WERI-Rb-1 (cell line): ENCODE data around the gene AQP5.

Source experiments
- DNase-seq: peaks from one replicate; pipeline ENCODE4 v3.0.0-alpha.2; 2020
- H3K27ac ChIP-seq: fragments of 250-450 bp; sonication (Bioruptor Pico); 2 replicates; pipeline ENCODE4 v1.5.1; 2020; ENCODE audit warnings: mild to moderate bottlenecking, moderate library complexity
- H3K27me3 ChIP-seq: fragments of 250-450 bp; sonication (Bioruptor Pico); 2 replicates; pipeline ENCODE4 v1.5.1; 2021; ENCODE audit warnings: mild to moderate bottlenecking, low read depth, moderate library complexity; ENCODE audit not compliant: insufficient read depth, severe bottlenecking
- H3K36me3 ChIP-seq: fragments of 250-450 bp; sonication (Bioruptor Pico); 2 replicates; pipeline ENCODE4 v1.5.1; 2020; ENCODE audit warnings: mild to moderate bottlenecking, moderate library complexity
- H3K4me3 ChIP-seq: 2 replicates; pipeline ENCODE4 v1.5.1; 2011; ENCODE audit warnings: low read depth, mild to moderate bottlenecking, control low read depth, low read length
- H3K9me3 ChIP-seq: fragments of 250-450 bp; sonication (Bioruptor Pico); 2 replicates; pipeline ENCODE4 v1.5.1; 2021; ENCODE audit warnings: mild to moderate bottlenecking, moderate library complexity; ENCODE audit not compliant: severe bottlenecking
- TF ChIP-seq, protein P1 (sequence below): IDR thresholded peaks from 2 replicates; pipeline ENCODE4 v1.5.1; 2011; ENCODE audit warnings: low read depth, mild to moderate bottlenecking, control low read depth, inconsistent platforms, low read length

The AQP5 gene

DNA sequence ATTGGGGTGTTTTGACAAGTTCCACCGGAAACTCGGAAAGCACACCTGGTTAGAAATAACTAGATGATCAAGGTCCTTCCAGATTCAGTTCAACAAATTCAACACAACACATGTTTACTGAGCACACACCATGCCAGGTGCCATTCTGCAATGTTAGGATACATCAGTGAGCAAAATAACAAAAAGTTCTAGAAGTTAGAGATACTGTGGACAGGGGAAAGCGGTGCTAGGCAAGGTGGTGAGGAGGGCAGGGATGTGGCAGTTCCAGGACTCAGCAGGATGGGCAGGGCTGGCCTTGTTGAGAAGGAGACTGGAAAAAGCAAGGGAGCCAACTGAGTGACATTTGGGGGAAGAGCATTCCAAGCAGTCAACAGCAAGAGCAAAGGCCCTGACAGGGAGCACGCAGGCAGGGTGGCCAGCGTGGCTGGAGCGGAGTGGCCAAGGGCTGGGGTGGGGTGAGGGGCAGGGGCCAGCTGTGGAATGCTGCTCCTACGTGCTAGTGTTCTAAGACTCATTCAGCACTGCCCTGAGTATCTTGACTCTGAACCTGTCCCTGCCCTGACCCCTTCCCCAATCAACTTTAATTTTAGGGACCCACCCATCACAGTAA is 38.5 kb upstream of the AQP5 start:
- Histone ChIP-seq H3K27ac (no peak overlapping the region), H3K36me3 (no peaks in the 10 kb centered on the region), H3K9me3 (no peaks in the 10 kb centered on the region), H3K4me3 (no peak overlapping the region), H3K27me3 (no peaks in the 10 kb centered on the region)
- no peak for DNase-seq
- TF ChIP-seq, protein P1, sequence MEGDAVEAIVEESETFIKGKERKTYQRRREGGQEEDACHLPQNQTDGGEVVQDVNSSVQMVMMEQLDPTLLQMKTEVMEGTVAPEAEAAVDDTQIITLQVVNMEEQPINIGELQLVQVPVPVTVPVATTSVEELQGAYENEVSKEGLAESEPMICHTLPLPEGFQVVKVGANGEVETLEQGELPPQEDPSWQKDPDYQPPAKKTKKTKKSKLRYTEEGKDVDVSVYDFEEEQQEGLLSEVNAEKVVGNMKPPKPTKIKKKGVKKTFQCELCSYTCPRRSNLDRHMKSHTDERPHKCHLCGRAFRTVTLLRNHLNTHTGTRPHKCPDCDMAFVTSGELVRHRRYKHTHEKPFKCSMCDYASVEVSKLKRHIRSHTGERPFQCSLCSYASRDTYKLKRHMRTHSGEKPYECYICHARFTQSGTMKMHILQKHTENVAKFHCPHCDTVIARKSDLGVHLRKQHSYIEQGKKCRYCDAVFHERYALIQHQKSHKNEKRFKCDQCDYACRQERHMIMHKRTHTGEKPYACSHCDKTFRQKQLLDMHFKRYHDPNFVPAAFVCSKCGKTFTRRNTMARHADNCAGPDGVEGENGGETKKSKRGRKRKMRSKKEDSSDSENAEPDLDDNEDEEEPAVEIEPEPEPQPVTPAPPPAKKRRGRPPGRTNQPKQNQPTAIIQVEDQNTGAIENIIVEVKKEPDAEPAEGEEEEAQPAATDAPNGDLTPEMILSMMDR, result no peak

DNA sequence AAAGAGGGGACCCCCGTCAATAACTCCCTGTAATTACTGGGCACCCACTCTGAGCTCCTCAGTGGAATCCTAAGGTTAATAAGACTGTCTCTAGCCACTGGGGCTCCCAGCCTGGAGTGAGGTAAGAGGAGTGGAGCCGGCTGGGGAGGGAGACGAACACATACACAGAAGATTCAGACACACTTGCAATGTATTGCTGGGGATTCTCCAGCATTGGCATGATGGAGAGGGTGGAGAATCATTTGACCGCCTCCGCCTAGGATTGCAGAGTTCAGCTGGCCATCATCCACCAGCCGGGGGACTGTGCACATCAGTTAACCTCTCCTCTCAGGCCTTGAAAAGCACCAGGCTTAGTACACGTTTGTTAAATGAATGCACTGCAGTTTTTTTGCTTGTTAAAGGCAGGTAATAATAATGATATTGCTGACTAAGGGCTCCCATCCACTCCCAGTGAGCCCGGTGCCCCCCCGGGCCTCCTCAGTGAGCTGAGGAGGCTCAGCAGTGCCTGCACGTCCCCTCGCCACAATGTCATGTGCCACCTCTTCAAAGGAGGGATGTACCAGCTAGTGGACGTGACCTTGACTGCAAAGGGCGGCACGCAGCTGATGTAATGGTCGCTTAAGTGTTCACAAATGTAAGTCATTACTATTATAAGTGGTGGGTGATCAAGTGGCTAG is 37.7 kb upstream of the AQP5 start:
- Histone ChIP-seq H3K27ac (no peak overlapping the region), H3K36me3 (no peaks in the 10 kb centered on the region), H3K9me3 (no peaks in the 10 kb centered on the region), H3K4me3 (no peak overlapping the region), H3K27me3 (no peaks in the 10 kb centered on the region)
- DNase-seq, result no peak
- TF ChIP-seq, protein P1, result no peak

DNA sequence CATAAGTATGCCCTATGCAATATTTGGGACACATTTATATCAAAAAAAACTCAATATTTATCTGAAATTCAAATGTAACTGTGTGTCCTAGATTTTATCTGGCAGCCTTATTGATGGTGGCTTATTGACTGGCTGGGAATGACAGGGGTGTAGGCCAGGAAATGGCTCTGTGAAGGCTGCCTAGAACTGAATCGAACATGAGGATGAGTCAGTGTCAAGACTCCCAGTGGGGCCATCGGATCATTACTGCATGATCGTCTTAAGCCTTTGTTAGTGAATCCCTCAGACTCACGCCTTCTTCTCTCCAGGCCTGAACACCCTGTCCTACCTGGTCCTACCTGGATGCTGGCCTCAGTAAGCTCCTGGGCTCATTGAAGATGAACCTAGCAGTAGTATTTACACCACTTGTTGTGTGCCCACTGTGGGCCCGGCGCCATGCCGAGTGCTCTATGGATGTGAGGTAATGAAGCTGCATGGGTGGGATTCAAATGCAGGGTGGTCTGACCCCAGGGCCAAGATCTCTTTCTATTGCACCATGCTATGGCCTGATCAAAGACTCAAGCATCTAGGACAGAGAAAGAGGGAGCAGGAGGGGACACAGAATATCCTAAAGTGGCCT is 36.9 kb upstream of the AQP5 start:
- Histone ChIP-seq H3K27me3 (no peaks in the 10 kb centered on the region), H3K36me3 (no peaks in the 10 kb centered on the region), H3K4me3 (no peak overlapping the region), H3K27ac (no peak overlapping the region), H3K9me3 (no peaks in the 10 kb centered on the region)
- TF ChIP-seq, protein P1, result no peak
- DNase-seq, result no peak

DNA sequence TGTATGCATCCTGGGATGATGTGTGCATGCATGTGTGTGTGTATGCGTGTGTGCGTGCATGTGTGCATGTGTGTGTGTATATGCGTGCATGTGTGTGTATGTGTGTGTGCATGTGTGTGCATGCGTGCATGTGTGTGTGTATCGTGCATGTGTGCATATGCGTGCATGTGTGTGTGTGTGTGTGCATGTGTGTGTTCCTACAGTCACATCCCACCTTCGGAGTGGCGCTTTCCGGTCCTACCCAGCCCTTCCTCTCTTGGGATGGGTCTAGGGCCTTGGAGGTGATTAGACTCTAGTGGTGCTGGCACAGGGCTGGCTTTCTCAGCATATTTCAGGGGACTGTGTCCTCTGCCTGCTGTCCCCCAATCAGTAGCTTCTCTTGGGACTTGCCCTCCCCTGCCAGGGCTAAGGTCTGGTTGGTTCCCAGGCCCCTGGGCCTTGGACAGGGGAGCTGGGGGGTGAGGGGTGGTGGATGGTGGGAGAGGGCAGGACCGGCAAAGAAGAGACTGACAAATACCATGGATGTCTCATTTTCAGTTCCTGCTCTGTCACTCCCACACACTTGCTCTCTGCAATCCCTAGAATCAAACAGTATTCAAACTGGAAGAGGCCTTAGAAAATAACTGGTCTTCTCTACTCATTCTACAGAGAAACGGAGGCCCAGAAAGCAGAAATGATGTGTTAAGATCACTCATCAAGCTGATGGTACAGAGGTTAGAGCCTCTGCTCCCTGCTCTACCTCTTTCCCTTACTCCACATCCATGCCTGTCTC is 36.1 kb upstream of the AQP5 start:
- Histone ChIP-seq H3K36me3 (no peaks in the 10 kb centered on the region), H3K27me3 (no peaks in the 10 kb centered on the region), H3K9me3 (no peaks in the 10 kb centered on the region), H3K27ac (no peak overlapping the region), H3K4me3 (no peak overlapping the region)
- TF ChIP-seq, protein P1, result no peak
- no peak for DNase-seq

DNA sequence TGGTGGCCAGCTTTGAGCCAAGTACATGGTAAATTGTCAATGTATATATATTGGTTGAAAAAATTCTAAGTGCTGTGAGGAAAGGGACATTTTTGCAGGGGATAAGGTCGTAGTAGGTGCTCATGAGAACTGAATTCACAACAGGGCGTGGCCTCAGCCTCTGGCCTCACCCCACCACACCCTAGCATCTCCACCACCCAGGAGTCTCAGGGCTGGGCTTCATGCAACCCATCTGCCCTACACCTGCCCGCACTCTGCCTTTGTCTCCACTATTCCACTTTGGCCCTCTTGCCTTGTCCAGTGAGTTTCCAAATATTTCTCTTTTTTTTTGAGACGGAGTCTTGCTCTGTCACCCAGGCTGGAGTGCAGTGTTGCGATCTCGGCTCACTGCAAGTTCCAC is 33.2 kb upstream of the AQP5 start:
- no peaks in the 10 kb centered on the region for H3K36me3 ChIP-seq
- no peak overlapping the region for H3K4me3 ChIP-seq
- no peaks in the 10 kb centered on the region for H3K27me3 ChIP-seq
- no peak overlapping the region for H3K27ac ChIP-seq
- no peaks in the 10 kb centered on the region for H3K9me3 ChIP-seq
- TF ChIP-seq, protein P1, result no peak
- no peak for DNase-seq
